ENCODE measurements around the gene FMN2. TPM values are rescaled to one million over a fixed set of nuclear protein-coding genes. Genes with fewer than 3 reads are reported as not detected.
A peak's percentile ranks its signal among the peaks of the same experiment; 100 is the strongest.

Gene FMN2
- total RNA-seq, 1 donor from 2014 or later: 0.52 TPM

- no peak for TF ChIP-seq CTCF (IDR thresholded peaks at IDR 0.05)
- Histone ChIP-seq H3K9me3 (no peaks in the 10 kb centered on the region), H3K4me3 (no peak overlapping the region), H3K36me3 (no peaks in the 10 kb centered on the region), H3K27ac (no peak overlapping the region), H3K4me1 (no peaks in the 10 kb centered on the region), H3K27me3 (no peaks in the 10 kb centered on the region)
- no peak for ATAC-seq
- intact Hi-C loops (cut with DNase I): no loop called here
- no peak for DNase-seq
These were observed 275.0 kb downstream of the FMN2 start for GRCh38 chr1:240366636-240367035.

GRCh38 chr1:240385551-240385950 lies 293.9 kb downstream of the FMN2 start:
- H3K9me3 ChIP-seq: no peaks in the 10 kb centered on the region
- no peak for ATAC-seq
- H3K27me3 ChIP-seq: no peaks in the 10 kb centered on the region
- intact Hi-C loops (cut with DNase I): no loop called here
- no peak overlapping the region for H3K27ac ChIP-seq
- DNase-seq: no peak
- H3K4me3 ChIP-seq: no peak overlapping the region
- H3K36me3 ChIP-seq: no peaks in the 10 kb centered on the region
- no peak for TF ChIP-seq CTCF (IDR thresholded peaks at IDR 0.05)
- no peaks in the 10 kb centered on the region for H3K4me1 ChIP-seq

GRCh38 chr1:240385985-240386978 lies 294.6 kb downstream of the FMN2 start:
- Histone ChIP-seq H3K27ac (no peak overlapping the region), H3K4me1 (no peaks in the 10 kb centered on the region), H3K27me3 (no peaks in the 10 kb centered on the region), H3K4me3 (no peak overlapping the region), H3K36me3 (no peaks in the 10 kb centered on the region), H3K9me3 (no peaks in the 10 kb centered on the region)
- peak; percentile 41 for ATAC-seq
- TF ChIP-seq CTCF (IDR thresholded peaks at IDR 0.05): no peak
- intact Hi-C loops (cut with DNase I): no loop called here
- DNase-seq: no peak

- ATAC-seq (no peak), DNase-seq (no peak)
- Histone ChIP-seq H3K36me3 (no peaks in the 10 kb centered on the region), H3K9me3 (no peaks in the 10 kb centered on the region), H3K4me3 (no peak overlapping the region), H3K27ac (no peak overlapping the region), H3K27me3 (no peaks in the 10 kb centered on the region), H3K4me1 (no peaks in the 10 kb centered on the region)
- intact Hi-C loops (cut with DNase I): no loop called here
- TF ChIP-seq CTCF (IDR thresholded peaks at IDR 0.05): no peak
These were observed 295.4 kb downstream of the FMN2 start for GRCh38 chr1:240387051-240387450.

- no peaks in the 10 kb centered on the region for H3K36me3 ChIP-seq
- no peaks in the 10 kb centered on the region for H3K27me3 ChIP-seq
- intact Hi-C loops (cut with DNase I): no loop called here
- no peak overlapping the region for H3K27ac ChIP-seq
- no peak for DNase-seq
- H3K9me3 ChIP-seq: no peaks in the 10 kb centered on the region
- no peak for ATAC-seq
- no peaks in the 10 kb centered on the region for H3K4me1 ChIP-seq
- H3K4me3 ChIP-seq: no peak overlapping the region
- TF ChIP-seq CTCF (IDR thresholded peaks at IDR 0.05): no peak
These were observed 300.1 kb downstream of the FMN2 start for GRCh38 chr1:240391660-240392260.
